MM.1S (cell line): ENCODE measurements around the gene PMFBP1.

Experiments used
- CTCF ChIP-seq: fragments of 300-600 bp; sonication (generic); IDR thresholded peaks from 2 replicates; pipeline ENCODE4 v1.5.1; 2016; ENCODE audit warnings: antibody characterized with exemption, low read length, mixed read lengths
- EZH2 ChIP-seq: fragments of 300-600 bp; sonication (generic); optimal IDR thresholded peaks from 2 replicates; pipeline ENCODE3; 2017; ENCODE audit warnings: low read depth, mild to moderate bottlenecking, antibody characterized with exemption, low read length, mixed read lengths

DNA sequence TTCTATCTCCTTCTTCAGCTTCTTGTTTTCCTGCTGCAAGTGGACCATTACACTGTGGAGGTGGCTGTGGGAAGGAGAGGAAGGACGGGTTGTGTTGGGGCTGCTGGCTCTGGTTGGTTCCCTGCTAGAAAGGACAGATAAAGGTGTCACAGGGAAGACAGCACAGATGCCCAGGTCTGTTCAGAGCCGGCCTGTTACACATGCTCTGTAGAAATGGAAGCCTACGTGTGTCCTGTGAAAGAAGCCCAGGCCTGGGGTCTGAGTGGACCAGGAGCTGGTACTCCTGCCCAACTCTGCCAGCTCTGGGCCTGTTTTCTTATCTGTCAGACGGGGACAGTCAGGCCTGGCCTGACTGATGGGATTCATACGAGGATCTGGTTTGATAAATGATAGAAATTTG, 51.9 kb downstream of the PMFBP1 start:
- no peak for TF ChIP-seq CTCF
- TF ChIP-seq EZH2 = no peak
